Heart left ventricle (tissue), 13 donors: Measurements from ENCODE around the gene CCDC85B.

Source experiments
- CTCF ChIP-seq, 12 donors: fragments of 200-600 bp; sonication (generic) in 4 of 12; IDR thresholded peaks; one replicate each; pipeline versions ENCODE4 v1.5.0 to v1.8.0; 2018 to 2022; ENCODE audit warnings: antibody characterized with exemption in 12 of 12, mild to moderate bottlenecking in 5 of 12
- POLR2A ChIP-seq, 2 donors: fragments of 450-650 bp; IDR thresholded peaks; one replicate each; pipeline ENCODE4 v1.6.1; 2017; ENCODE audit warnings: antibody characterized with exemption in 2 of 2, mild to moderate bottlenecking in 2 of 2, moderate library complexity in 2 of 2
- donor health status: ischemic (EF 13 %, LVEDD 7.1; RV severe dilation, severe dysfunction).
- donor health status: DM: no; HTN: yes; CAD: no.
- donor health status: DM: no; HTN: no; CAD: no.
- donor health status: ischemic (EF 25% LVEDD 6.9; RV normal size, moderate dysfunction).
- donor health status: ischemic (EF 25% LVEDD 5.7; RV mildly dilated, moderate dysfunction).
- donor health status: ischemic (EF 35%, LVEDD 5.7; RV mildly dilated, moderate dysfunction).
- donor health status: nonischemic (EF 11% LVEDD 7.7; RV severe dilation, severe dysfunction).
- donor health status: DM: yes; HTN: yes; CAD: no.
- donor health status: PGD.
- donor health status: ischemic (EF 29% LVEDD 5.4; RV normal size, mild dysfunction).
- donor health status: nonischemic (EF 23%, LVEDD 6.1; RV moderate dilation, normal function).

- TF ChIP-seq CTCF (IDR thresholded peaks at IDR 0.05) (no peak), POLR2A (IDR thresholded peaks at IDR 0.05) (no peak)
These were observed 32.1 kb downstream of the CCDC85B start for GRCh38 chr11:65922565-65922964.
